OCI-LY7 (cell line): ENCODE data around the gene IER5. TPM values are rescaled to one million over a fixed set of nuclear protein-coding genes. Genes with fewer than 3 reads are reported as not detected.

Experiments used
- BruUV-seq: library from RNA; stranded (reverse); fragments of 400-500 nt; replicated peaks from 2 replicates; lab custom pipeline; 2021; lab: Mats Ljungman, UMichigan
- CTCF ChIA-PET: fragments of 300-600 bp; sonication (Branson Sonifier 250); formaldehyde crosslinking; loops from one replicate; lab custom pipeline; 2022; ENCODE audit warnings: antibody characterized with exemption; ENCODE audit not compliant: unreplicated experiment; lab: Charles Lee
- POLR2A ChIA-PET: fragments of 300-600 bp; sonication (Branson Sonifier 250); formaldehyde crosslinking; loops from one replicate; lab custom pipeline; 2022; ENCODE audit warnings: antibody characterized with exemption; lab: Charles Lee
- DNase-seq: peaks from one replicate; pipeline ENCODE4 v3.0.0-alpha.2; 2015; ENCODE audit warnings: low spot score
- H2AFZ ChIP-seq: fragments of 200-600 bp; sonication (generic), shearing (Covaris generic); 2 replicates; pipeline ENCODE4 v1.6.1; 2014; ENCODE audit warnings: mild to moderate bottlenecking, antibody characterized with exemption, low read length, moderate library complexity
- H3K27ac ChIP-seq: fragments of 200-600 bp; sonication (generic); 2 replicates; pipeline ENCODE4 v1.5.1; 2014; ENCODE audit warnings: mixed run types, low read depth, mild to moderate bottlenecking, moderate library complexity, low read length, inconsistent platforms; ENCODE audit not compliant: poor library complexity, severe bottlenecking
- H3K36me3 ChIP-seq: fragments of 200-600 bp; sonication (generic); 2 replicates; pipeline ENCODE4 v1.6.1; 2014; ENCODE audit warnings: mild to moderate bottlenecking, antibody characterized with exemption, low read length, moderate library complexity, mixed read lengths; ENCODE audit not compliant: insufficient read depth
- H3K4me1 ChIP-seq: fragments of 200-600 bp; sonication (generic); 2 replicates; pipeline ENCODE4 v1.5.1; 2014; ENCODE audit warnings: mild to moderate bottlenecking, low read length; ENCODE audit not compliant: insufficient read depth, poor library complexity, severe bottlenecking
- H3K4me2 ChIP-seq: fragments of 200-600 bp; sonication (generic); 2 replicates; pipeline ENCODE4 v1.6.1; 2014; ENCODE audit warnings: mild to moderate bottlenecking, low read length
- H3K4me3 ChIP-seq: fragments of 200-600 bp; sonication (generic); 2 replicates; pipeline ENCODE4 v1.5.1; 2014; ENCODE audit warnings: mild to moderate bottlenecking, low read depth, low read length; ENCODE audit not compliant: poor library complexity, severe bottlenecking
- H3K79me2 ChIP-seq: fragments of 200-600 bp; sonication (generic); 2 replicates; pipeline ENCODE4 v1.6.1; 2016; ENCODE audit warnings: low read depth, mild to moderate bottlenecking, low read length, moderate library complexity, mixed read lengths; ENCODE audit not compliant: insufficient read depth
- H3K9me2 ChIP-seq: fragments of 200-600 bp; sonication (generic); 2 replicates; pipeline ENCODE4 v1.6.1; 2016; ENCODE audit warnings: mild to moderate bottlenecking, low read length, mixed read lengths; ENCODE audit not compliant: insufficient read depth
- H3K9me3 ChIP-seq: fragments of 200-600 bp; sonication (generic); 2 replicates; pipeline ENCODE4 v1.6.1; 2014; ENCODE audit warnings: mild to moderate bottlenecking, mixed run types, low read length, mixed read lengths
- H4K20me1 ChIP-seq: fragments of 200-600 bp; sonication (generic); 2 replicates; pipeline ENCODE4 v1.6.1; 2014; ENCODE audit warnings: mild to moderate bottlenecking, antibody characterized with exemption, low read length, moderate library complexity, mixed read lengths; ENCODE audit not compliant: insufficient read depth
- EZH2phosphoT487 ChIP-seq: fragments of 200-600 bp; sonication (generic); IDR thresholded peaks from 2 replicates; pipeline ENCODE4 v1.6.1; 2018; ENCODE audit warnings: low read depth, borderline replicate concordance, mild to moderate bottlenecking, mixed run types, antibody characterized with exemption, low read length, moderate library complexity, mixed read lengths
- intact Hi-C: fragments of 100-400 bp; cut with micrococcal nuclease; formaldehyde crosslinking; loops from one replicate; pipeline ENCODE4 v1.10.0; 2022; ENCODE audit not compliant: unreplicated experiment
- total RNA-seq, 2 experiments: library from RNA; depleted of rRNA in 1 of 2; stranded (reverse); fragments of >200 nt in 1 of 2; shearing (Covaris generic) in 1 of 2; gene quantifications; 2 replicates each; pipeline ENCODE4 v1.2.3, GENCODE V29; 2014 to 2022
- TF ChIP-seq, protein P1 (sequence below): fragments of 200-600 bp; sonication (generic); conservative IDR thresholded peaks from 2 replicates; pipeline ENCODE4 v1.5.1; 2014; ENCODE audit warnings: mild to moderate bottlenecking, antibody characterized with exemption, low read length, moderate library complexity, mixed read lengths

Gene IER5
- total RNA-seq, 2 experiments from 2014 or later, result 7.2 to 14.3 TPM

DNA sequence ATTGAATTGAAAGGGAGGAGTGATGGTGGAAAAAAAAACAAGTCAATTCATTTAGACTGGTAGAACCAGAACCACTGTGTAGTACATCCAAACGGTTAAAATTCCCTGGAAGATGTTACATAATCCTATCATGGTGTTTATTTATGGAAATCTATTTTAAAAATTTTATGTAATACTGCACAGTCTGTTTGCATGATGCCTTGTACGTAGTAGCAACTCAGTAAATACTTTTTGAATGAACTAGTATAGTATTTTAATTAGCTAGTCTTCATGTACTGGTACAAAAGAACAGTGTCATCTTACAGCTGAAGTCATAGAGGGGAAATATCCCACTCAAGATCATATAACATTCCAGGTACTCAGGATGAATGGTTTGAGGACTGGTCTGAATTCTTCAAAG lies 27.0 kb upstream of the IER5 start:
- no peaks in the 10 kb centered on the region for H3K9me3 ChIP-seq
- H4K20me1 ChIP-seq, result no peaks in the 10 kb centered on the region
- CTCF ChIA-PET, result no interaction called here
- intact Hi-C loops, result no loop called here
- no peaks in the 10 kb centered on the region for H3K36me3 ChIP-seq
- no peak overlapping the region for H3K4me2 ChIP-seq
- TF ChIP-seq, protein P1, sequence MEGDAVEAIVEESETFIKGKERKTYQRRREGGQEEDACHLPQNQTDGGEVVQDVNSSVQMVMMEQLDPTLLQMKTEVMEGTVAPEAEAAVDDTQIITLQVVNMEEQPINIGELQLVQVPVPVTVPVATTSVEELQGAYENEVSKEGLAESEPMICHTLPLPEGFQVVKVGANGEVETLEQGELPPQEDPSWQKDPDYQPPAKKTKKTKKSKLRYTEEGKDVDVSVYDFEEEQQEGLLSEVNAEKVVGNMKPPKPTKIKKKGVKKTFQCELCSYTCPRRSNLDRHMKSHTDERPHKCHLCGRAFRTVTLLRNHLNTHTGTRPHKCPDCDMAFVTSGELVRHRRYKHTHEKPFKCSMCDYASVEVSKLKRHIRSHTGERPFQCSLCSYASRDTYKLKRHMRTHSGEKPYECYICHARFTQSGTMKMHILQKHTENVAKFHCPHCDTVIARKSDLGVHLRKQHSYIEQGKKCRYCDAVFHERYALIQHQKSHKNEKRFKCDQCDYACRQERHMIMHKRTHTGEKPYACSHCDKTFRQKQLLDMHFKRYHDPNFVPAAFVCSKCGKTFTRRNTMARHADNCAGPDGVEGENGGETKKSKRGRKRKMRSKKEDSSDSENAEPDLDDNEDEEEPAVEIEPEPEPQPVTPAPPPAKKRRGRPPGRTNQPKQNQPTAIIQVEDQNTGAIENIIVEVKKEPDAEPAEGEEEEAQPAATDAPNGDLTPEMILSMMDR, result no peak
- no peak for TF ChIP-seq EZH2phosphoT487
- no peak overlapping the region for H2AFZ ChIP-seq
- POLR2A ChIA-PET, result interaction anchor here (0.7 kb wide), 1 partner anchor 28 kb away, joined by 3 read pairs; the partner anchor contains the start of gene MR1
- H3K79me2 ChIP-seq, result no peaks in the 10 kb centered on the region
- no peak for DNase-seq
- no peak overlapping the region for H3K27ac ChIP-seq
- no peak overlapping the region for H3K4me3 ChIP-seq
- H3K4me1 ChIP-seq, result peaks cover 16% of the 10 kb centered on the region
- H3K9me2 ChIP-seq, result no peaks in the 10 kb centered on the region
- no TSS peak for BruUV-seq

DNA sequence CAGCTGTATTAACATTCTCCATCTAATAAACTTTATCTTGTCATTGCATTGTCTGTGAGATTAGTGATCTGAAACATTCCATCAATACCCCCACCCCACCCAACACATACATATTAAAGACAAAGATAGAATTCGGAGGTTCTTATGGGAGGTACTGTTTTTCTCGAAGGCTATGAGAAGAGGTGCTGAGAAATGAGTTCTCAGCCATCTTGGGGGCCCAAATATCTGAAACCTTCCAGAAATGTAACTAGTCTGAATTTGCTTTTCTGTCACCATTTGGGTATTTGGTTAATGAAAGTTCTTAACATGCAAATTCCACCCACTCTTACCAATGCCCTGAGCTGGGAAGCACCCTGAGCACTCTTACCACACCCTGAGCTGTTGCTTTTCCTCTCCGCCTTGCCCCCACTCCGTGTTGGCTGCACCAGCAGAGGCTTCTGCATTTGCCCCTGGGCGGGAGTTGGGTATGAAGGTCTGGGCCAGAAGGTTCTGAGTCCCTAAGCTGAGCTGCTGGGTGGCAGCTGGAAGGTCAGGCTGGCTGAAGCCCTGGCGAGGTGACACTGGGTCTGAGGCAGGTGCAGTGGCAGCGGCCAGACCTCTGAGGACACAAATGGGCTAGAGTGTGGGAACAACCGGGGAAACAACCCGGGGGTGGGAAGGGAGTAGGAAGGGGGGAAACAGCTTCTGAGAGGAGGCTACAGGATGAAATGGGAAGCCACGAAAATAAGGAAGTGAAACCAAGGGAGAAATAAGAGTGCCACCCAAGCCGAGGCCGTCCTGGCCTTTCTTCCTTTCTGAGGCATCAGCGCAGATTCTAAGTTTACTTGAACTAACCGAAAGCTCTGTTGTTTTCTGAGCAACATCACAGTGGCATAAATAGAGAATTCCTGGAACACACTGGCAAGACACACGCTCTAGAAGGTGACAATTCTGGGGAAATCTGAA lies 26.3 kb upstream of the IER5 start:
- TF ChIP-seq, protein P1, result no peak
- TF ChIP-seq EZH2phosphoT487, result no peak
- POLR2A ChIA-PET, result interaction anchor here (0.7 to 1.4 kb wide), 2 partner anchors 8 to 29 kb away, joined by 3 read pairs; partner anchors contain the start of gene MR1
- H2AFZ ChIP-seq, result peak overlapping the region; percentile 90
- no TSS peak for BruUV-seq
- peak overlapping the region; percentile 17 for H3K4me3 ChIP-seq
- no peaks in the 10 kb centered on the region for H3K36me3 ChIP-seq
- DNase-seq, result peak; percentile 38
- no peaks in the 10 kb centered on the region for H3K9me2 ChIP-seq
- CTCF ChIA-PET, result no interaction called here
- H4K20me1 ChIP-seq, result no peaks in the 10 kb centered on the region
- no peaks in the 10 kb centered on the region for H3K9me3 ChIP-seq
- intact Hi-C loops, result no loop called here
- H3K4me2 ChIP-seq, result peak overlapping the region; percentile 67
- peaks cover 16% of the 10 kb centered on the region for H3K4me1 ChIP-seq
- H3K27ac ChIP-seq, result no peak overlapping the region
- H3K79me2 ChIP-seq, result no peaks in the 10 kb centered on the region
